DMS53 treated with DMSO at 0.1 percent for 48 hours (cell line): ENCODE results near the gene SDR42E1.
"Not testable (repeated sequence)": the region's sequence is repeated elsewhere in the genome, so short reads cannot be mapped to it uniquely, and the experiment has no call there.

Experiments
- DNase-seq: peaks from one replicate; lab custom pipeline; 2025; ENCODE audit not compliant: unreplicated experiment; lab: John Stamatoyannopoulos, UW

SDR42E1 gene

GRCh38 chr16:82037666-82038065, 26.4 kb upstream of the SDR42E1 start:
- no peak for DNase-seq

GRCh38 chr16:82037251-82037650, 26.0 kb upstream of the SDR42E1 start:
- no peak for DNase-seq

GRCh38 chr16:82034981-82035612, 23.8 kb upstream of the SDR42E1 start, which contains the start of gene HSD17B2:
Gene HSD17B2 (plus strand): TSS chr16:82035253. CDS start chr16:82035425, 172 bp downstream.
- DNase-seq, result peak; percentile 57

GRCh38 chr16:82033683-82034300, 22.5 kb upstream of the SDR42E1 start:
- no peak for DNase-seq

- no peak for DNase-seq
Observed at GRCh38 chr16:82033006-82033405, 21.7 kb upstream of the SDR42E1 start.

GRCh38 chr16:82031116-82032084, 20.1 kb upstream of the SDR42E1 start:
- DNase-seq, result peak; percentile 17

GRCh38 chr16:82027629-82028064, 16.4 kb upstream of the SDR42E1 start:
- no peak for DNase-seq

GRCh38 chr16:82024883-82025282, 13.6 kb upstream of the SDR42E1 start:
- DNase-seq, result no peak

- DNase-seq, result no peak
Observed at GRCh38 chr16:82024316-82024715, 13.0 kb upstream of the SDR42E1 start.

GRCh38 chr16:82023206-82023605, 11.9 kb upstream of the SDR42E1 start:
- DNase-seq, result no peak

GRCh38 chr16:82020051-82020450, 8.8 kb upstream of the SDR42E1 start:
- no peak for DNase-seq

- no peak for DNase-seq
Observed at GRCh38 chr16:82019535-82019934, 8.3 kb upstream of the SDR42E1 start.

GRCh38 chr16:82017911-82018568, 6.8 kb upstream of the SDR42E1 start:
- no peak for DNase-seq

- no peak for DNase-seq
Observed at GRCh38 chr16:82016964-82017363, 5.7 kb upstream of the SDR42E1 start.

- no peak for DNase-seq
Observed at GRCh38 chr16:82016263-82016662, 5.0 kb upstream of the SDR42E1 start.

GRCh38 chr16:82013139-82013538, 1.9 kb upstream of the SDR42E1 start:
- DNase-seq, result no peak

- no peak for DNase-seq
Observed at GRCh38 chr16:82010649-82011048, 621 bp downstream of the SDR42E1 start.

GRCh38 chr16:82009789-82010188, 1.5 kb downstream of the SDR42E1 start:
- DNase-seq, result not testable (repeated sequence)

GRCh38 chr16:82008957-82009592, 2.2 kb downstream of the SDR42E1 start:
- no peak for DNase-seq

GRCh38 chr16:82007189-82007588, 4.1 kb downstream of the SDR42E1 start:
- no peak for DNase-seq

- DNase-seq, result no peak
Observed at GRCh38 chr16:82006036-82006435, 5.2 kb downstream of the SDR42E1 start.
